HG03521 (cell line): ENCODE results near the gene SLC27A3.
"Not testable (repeated sequence)": the region's sequence is repeated elsewhere in the genome, so short reads cannot be mapped to it uniquely, and the experiment has no call there.

Experiments
- ATAC-seq: cut with Tn5 transposase; IDR thresholded peaks from one replicate; pipeline ENCODE4 v1.9.1; 2021; ENCODE audit warnings: mild to moderate bottlenecking, moderate library complexity; ENCODE audit not compliant: unreplicated experiment

The SLC27A3 gene

GRCh38 chr1:153763365-153764225 is 11.6 kb upstream of the SLC27A3 start:
- no peak for ATAC-seq

- no peak for ATAC-seq
Observed at GRCh38 chr1:153764310-153764709, 10.9 kb upstream of the SLC27A3 start.

GRCh38 chr1:153766663-153767062 is 8.5 kb upstream of the SLC27A3 start:
- not testable (repeated sequence) for ATAC-seq

GRCh38 chr1:153767519-153767918 is 7.7 kb upstream of the SLC27A3 start:
- ATAC-seq = no peak

GRCh38 chr1:153768316-153769181 is 6.7 kb upstream of the SLC27A3 start:
- ATAC-seq = no peak

- ATAC-seq = no peak
Observed at GRCh38 chr1:153769221-153769620, 6.0 kb upstream of the SLC27A3 start.

- no peak for ATAC-seq
Observed at GRCh38 chr1:153770797-153771196, 4.4 kb upstream of the SLC27A3 start.

GRCh38 chr1:153771261-153771660 is 3.9 kb upstream of the SLC27A3 start:
- no peak for ATAC-seq

- ATAC-seq = no peak
Observed at GRCh38 chr1:153771841-153772593, 3.2 kb upstream of the SLC27A3 start.

- no peak for ATAC-seq
Observed at GRCh38 chr1:153773096-153773921, 1.9 kb upstream of the SLC27A3 start.

GRCh38 chr1:153774026-153774595 is 1.1 kb upstream of the SLC27A3 start:
- ATAC-seq = no peak

- peak; percentile 46 for ATAC-seq
Observed at GRCh38 chr1:153775458-153776327, 486 bp downstream of the SLC27A3 start.

- no peak for ATAC-seq
Observed at GRCh38 chr1:153776352-153776751, 1.1 kb downstream of the SLC27A3 start.

GRCh38 chr1:153776845-153777370 is 1.7 kb downstream of the SLC27A3 start:
- ATAC-seq = no peak

- ATAC-seq = no peak
Observed at GRCh38 chr1:153777648-153778047, 2.4 kb downstream of the SLC27A3 start.

GRCh38 chr1:153778051-153778823 is 3.0 kb downstream of the SLC27A3 start:
- no peak for ATAC-seq

- no peak for ATAC-seq
Observed at GRCh38 chr1:153778824-153779519, 3.8 kb downstream of the SLC27A3 start.
